Nephron (organoid): ENCODE results near the gene BAIAP3.

Source experiments
- H3K27ac Mint-ChIP-seq, 3 experiments: 2 replicates each; pipeline ENCODE4 v1.8.0; 2020; ENCODE audit warnings: mixed read lengths in 3 of 3, mild to moderate bottlenecking in 2 of 3, moderate library complexity in 1 of 3
- H3K27me3 Mint-ChIP-seq: 2 replicates; pipeline ENCODE4 v1.8.0; 2021; ENCODE audit warnings: low read depth, mild to moderate bottlenecking, moderate library complexity, mixed read lengths
- H3K36me3 Mint-ChIP-seq: 2 replicates; pipeline ENCODE4 v1.8.0; 2020; ENCODE audit warnings: low read depth, mixed read lengths
- H3K4me1 Mint-ChIP-seq: 2 replicates; pipeline ENCODE4 v1.8.0; 2020; ENCODE audit warnings: mixed read lengths
- H3K4me3 Mint-ChIP-seq, 3 experiments: 2 replicates each; pipeline ENCODE4 v1.8.0; 2020; ENCODE audit warnings: mild to moderate bottlenecking in 3 of 3, mixed read lengths in 3 of 3, moderate library complexity in 2 of 3
- H3K9me3 Mint-ChIP-seq: 2 replicates; pipeline ENCODE4 v1.8.0; 2020; ENCODE audit warnings: mixed read lengths
- TF ChIP-seq, protein P1 (sequence below), 3 experiments: fragments of 200-600 bp; sonication (generic); IDR thresholded peaks; one replicate each; pipeline ENCODE4 v1.5.0; 2021; ENCODE audit warnings: antibody characterized with exemption in 3 of 3; ENCODE audit not compliant: unreplicated experiment in 3 of 3

The BAIAP3 gene

DNA sequence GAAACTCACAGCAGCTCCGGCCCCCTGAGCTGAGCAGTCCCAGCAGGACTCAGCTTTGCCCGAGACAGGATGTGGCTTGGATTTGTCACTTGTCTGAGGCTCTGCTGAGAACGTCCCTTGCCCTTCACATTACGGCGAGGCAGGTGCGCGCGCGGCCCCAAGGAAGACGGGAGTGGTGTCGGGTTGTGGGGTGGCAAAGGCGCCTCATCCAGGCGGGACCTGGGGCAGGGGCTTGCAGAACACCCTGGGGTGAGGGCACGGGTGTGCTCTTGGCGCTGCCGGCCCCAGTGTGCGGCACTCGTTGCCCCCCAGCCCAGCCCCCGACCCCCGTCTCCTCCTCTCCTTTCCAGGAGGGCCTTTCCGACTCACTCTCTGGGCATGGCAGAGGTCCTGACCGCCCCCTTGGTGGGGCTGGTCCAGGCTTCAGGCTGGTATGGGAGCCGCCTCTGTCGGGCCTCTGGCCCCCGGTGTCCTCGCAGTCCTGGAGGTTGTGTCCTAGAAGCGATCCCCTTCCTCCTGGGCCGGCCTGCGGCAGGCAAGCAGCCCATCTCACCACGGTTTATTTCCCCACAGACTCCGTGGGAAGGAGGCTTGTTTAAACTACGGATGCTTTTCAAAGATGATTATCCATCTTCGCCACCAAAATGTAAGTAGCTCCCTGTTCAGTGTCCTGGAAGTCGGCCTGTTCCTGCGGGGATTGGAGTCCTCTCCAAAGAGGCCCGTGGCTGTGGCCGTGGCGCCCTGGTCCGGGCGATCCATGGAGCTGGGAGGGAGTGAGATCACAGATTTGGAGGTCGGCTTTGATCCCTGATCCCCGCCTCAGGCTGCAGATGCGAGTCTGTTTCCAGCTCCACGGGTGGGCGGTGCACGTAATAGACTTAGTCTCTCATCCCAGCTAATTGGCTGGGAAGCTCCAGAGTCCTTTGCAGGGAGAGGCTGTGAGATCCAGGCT is 18.1 kb upstream of the BAIAP3 start:
- Mint-ChIP-seq H3K4me3 (no peak overlapping the region), H3K9me3 (no peaks in the 10 kb centered on the region), H3K27ac (no peak overlapping the region), H3K27me3 (no peaks in the 10 kb centered on the region), H3K4me1 (peaks cover 17% of the 10 kb centered on the region), H3K36me3 (peaks cover 50% of the 10 kb centered on the region)
- TF ChIP-seq, protein P1, sequence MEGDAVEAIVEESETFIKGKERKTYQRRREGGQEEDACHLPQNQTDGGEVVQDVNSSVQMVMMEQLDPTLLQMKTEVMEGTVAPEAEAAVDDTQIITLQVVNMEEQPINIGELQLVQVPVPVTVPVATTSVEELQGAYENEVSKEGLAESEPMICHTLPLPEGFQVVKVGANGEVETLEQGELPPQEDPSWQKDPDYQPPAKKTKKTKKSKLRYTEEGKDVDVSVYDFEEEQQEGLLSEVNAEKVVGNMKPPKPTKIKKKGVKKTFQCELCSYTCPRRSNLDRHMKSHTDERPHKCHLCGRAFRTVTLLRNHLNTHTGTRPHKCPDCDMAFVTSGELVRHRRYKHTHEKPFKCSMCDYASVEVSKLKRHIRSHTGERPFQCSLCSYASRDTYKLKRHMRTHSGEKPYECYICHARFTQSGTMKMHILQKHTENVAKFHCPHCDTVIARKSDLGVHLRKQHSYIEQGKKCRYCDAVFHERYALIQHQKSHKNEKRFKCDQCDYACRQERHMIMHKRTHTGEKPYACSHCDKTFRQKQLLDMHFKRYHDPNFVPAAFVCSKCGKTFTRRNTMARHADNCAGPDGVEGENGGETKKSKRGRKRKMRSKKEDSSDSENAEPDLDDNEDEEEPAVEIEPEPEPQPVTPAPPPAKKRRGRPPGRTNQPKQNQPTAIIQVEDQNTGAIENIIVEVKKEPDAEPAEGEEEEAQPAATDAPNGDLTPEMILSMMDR (IDR thresholded peaks at IDR 0.05; ENCODE audit: unreplicated experiment in 3 of 3) = no peak

GRCh38 chr16:1316033-1316405 is 17.4 kb upstream of the BAIAP3 start:
- H3K36me3 Mint-ChIP-seq = peaks cover 51% of the 10 kb centered on the region
- TF ChIP-seq, protein P1 (IDR thresholded peaks at IDR 0.05; ENCODE audit: unreplicated experiment in 3 of 3) = no peak
- H3K9me3 Mint-ChIP-seq = no peaks in the 10 kb centered on the region
- H3K27me3 Mint-ChIP-seq = no peaks in the 10 kb centered on the region
- H3K4me3 Mint-ChIP-seq = no peak overlapping the region
- H3K4me1 Mint-ChIP-seq = peaks cover 11% of the 10 kb centered on the region
- no peak overlapping the region for H3K27ac Mint-ChIP-seq

- no peaks in the 10 kb centered on the region for H3K9me3 Mint-ChIP-seq
- TF ChIP-seq, protein P1 (IDR thresholded peaks at IDR 0.05; ENCODE audit: unreplicated experiment in 3 of 3) = no peak
- H3K36me3 Mint-ChIP-seq = peaks cover 52% of the 10 kb centered on the region
- H3K4me3 Mint-ChIP-seq = no peak overlapping the region
- peaks cover 6% of the 10 kb centered on the region for H3K4me1 Mint-ChIP-seq
- H3K27me3 Mint-ChIP-seq = no peaks in the 10 kb centered on the region
- no peak overlapping the region for H3K27ac Mint-ChIP-seq
Observed at GRCh38 chr16:1317479-1318267, 15.8 kb upstream of the BAIAP3 start.

- Mint-ChIP-seq H3K9me3 (no peaks in the 10 kb centered on the region), H3K27ac (no peak overlapping the region), H3K36me3 (peaks cover 51% of the 10 kb centered on the region), H3K4me3 (no peak overlapping the region), H3K4me1 (peaks cover under 1% of the 10 kb centered on the region), H3K27me3 (no peaks in the 10 kb centered on the region)
- TF ChIP-seq, protein P1 (IDR thresholded peaks at IDR 0.05; ENCODE audit: unreplicated experiment in 3 of 3) = no peak
Observed at GRCh38 chr16:1318268-1318545, 15.2 kb upstream of the BAIAP3 start.

DNA sequence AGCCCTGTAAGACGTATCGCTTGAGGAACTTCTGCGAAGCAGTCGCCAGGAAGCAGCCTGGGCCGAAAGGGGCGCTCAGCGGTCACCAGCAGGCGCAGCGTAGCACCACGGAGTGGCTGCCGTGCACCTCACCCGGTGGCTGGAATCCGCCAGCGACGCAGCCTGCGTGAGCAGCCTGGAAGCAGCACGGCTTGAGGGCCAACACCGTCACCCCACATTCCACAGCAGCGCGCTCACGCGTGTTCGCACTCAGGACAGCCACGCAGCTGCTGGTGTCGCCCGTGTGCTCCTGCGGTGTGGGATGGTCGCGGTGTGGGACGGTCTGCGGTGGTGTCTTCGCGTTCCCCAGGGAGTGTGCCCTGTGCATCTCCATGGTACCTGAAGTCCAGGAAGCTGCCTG is 14.4 kb upstream of the BAIAP3 start:
- Mint-ChIP-seq H3K9me3 (no peaks in the 10 kb centered on the region), H3K4me1 (no peaks in the 10 kb centered on the region), H3K36me3 (peaks cover 56% of the 10 kb centered on the region), H3K4me3 (no peak overlapping the region), H3K27ac (no peak overlapping the region), H3K27me3 (no peaks in the 10 kb centered on the region)
- TF ChIP-seq, protein P1 (IDR thresholded peaks at IDR 0.05; ENCODE audit: unreplicated experiment in 3 of 3) = no peak
